Bronchial epithelial cell (primary cell): Measurements from ENCODE around the gene KPNA5. TPM values are rescaled to one million over a fixed set of nuclear protein-coding genes. Genes with fewer than 3 reads are reported as not detected.

ENCODE experiments used
- DNase-seq: peaks from one replicate; pipeline ENCODE4 v3.0.0-alpha.2; 2010; ENCODE audit warnings: low read depth
- FAIRE-seq: peaks from 2 replicates; lab custom pipeline; 2011; peaks lifted over from hg19 to GRCh38; lab: Jason Lieb, UNC
- H3K27me3 ChIP-seq: 2 replicates; pipeline ENCODE4 v1.5.1; 2011; ENCODE audit warnings: low read length; ENCODE audit not compliant: control insufficient read depth, insufficient read depth
- H3K36me3 ChIP-seq: 2 replicates; pipeline ENCODE4 v1.5.1; 2011; ENCODE audit warnings: low read length; ENCODE audit not compliant: control insufficient read depth, insufficient read depth
- H3K4me3 ChIP-seq: 2 replicates; pipeline ENCODE4 v1.5.1; 2011; ENCODE audit warnings: mild to moderate bottlenecking, low read depth, low read length, control low read depth
- CTCF ChIP-seq: IDR thresholded peaks from 2 replicates; pipeline ENCODE4 v1.5.1; 2011; ENCODE audit warnings: mild to moderate bottlenecking, moderate library complexity, low read length, control low read depth, inconsistent platforms; ENCODE audit not compliant: insufficient read depth, severe bottlenecking
- total RNA-seq: library from RNA; depleted of rRNA; stranded (reverse); fragments of >200 nt; gene quantifications from 2 replicates; pipeline ENCODE4 v1.2.1, GENCODE V29; 2014

Gene KPNA5
- total RNA-seq, 1 donor from 2014 or later = 3.2 TPM

GRCh38 chr6:116764629-116764960 lies 83.6 kb downstream of the KPNA5 start:
- no peak for TF ChIP-seq CTCF
- FAIRE-seq = no peak
- Histone ChIP-seq H3K27me3 (peaks cover 13% of the 10 kb centered on the region), H3K4me3 (peak overlapping the region; percentile 28), H3K36me3 (no peaks in the 10 kb centered on the region)
- DNase-seq = no peak

DNA sequence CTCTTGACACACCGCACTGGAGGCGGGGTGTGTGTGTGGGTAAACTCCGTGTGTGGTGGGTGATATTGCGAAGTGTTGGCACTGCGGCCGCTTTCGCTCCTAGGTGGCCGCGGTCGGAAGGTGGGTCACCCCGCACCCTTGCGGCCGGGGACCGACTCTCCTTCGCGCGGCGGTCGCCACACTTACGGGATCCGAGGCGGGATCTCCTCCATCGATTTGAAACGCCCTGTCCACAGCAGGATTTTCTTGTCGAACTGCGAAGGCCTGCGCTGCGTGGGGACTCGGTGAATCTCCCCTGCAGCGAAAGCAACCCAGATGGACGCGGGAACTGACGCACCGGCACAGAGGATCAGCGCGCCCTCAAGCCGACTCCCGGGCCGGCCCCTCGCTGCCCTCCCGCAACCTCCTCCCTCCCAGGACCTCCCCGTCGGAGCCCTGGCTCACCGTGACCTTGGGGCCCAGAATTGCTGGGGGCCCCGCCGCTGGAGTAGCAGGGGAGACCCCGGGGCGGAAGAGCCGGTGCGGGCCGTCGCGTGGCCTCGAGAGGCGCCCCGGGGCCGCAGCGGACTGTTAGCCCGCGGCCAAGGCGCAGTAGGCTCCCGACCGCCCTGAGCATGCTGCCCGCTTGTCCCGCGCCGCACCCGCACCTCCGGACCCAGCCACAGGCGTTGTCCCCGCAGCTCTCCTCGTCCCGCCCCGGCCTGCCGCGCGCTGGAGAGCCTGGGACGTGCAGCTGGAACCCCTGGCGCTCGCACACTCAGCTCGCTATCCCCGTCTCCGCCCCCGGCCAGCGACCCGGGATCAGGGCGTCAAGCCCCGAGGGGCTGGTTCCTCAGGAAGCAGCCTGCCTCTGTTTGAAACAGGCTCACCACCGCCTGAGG lies 84.2 kb downstream of the KPNA5 start, which contains the start of gene FAM162B:
FAM162B (minus strand) TSS at position 759 of the 881 bp plus-strand sequence; CDS start at position 616, 143 bp downstream.
- TF ChIP-seq CTCF = no peak
- DNase-seq (no peak), FAIRE-seq (no peak)
- Histone ChIP-seq H3K27me3 (peaks cover 13% of the 10 kb centered on the region), H3K36me3 (no peaks in the 10 kb centered on the region), H3K4me3 (peak within 1 kb of the TSS; percentile 28)

DNA sequence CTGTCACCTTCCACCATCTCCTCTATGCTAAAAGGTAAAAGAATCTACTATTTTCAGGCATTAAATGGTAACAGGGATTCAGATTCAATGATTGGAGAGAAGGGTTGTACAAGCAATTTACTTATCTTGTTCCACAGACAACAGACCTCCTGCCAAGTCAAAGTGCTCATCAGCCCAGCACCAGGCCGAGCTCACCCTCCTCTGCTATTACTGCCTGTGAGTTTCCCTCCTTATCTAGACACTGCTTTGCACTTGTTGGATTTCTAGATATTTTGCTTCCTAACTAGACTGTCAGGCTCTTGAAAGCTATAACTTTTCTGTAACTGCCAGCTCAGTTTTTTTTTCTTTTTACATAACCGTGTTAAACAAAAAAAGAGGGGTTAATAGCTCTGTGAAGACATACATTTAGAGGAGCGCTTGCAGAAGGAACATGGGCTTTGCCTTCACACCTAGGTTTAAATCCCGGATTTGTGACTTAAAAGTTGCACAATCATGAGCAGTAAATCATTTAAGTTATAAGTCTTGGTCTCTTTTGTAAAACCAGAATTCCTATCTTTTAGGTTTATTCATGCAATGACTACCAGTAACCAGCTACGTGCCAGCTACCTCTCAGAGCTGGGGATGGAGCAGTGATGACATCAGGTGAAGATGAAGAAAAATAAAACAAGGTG lies 85.6 kb downstream of the KPNA5 start:
- peaks cover 13% of the 10 kb centered on the region for H3K27me3 ChIP-seq
- FAIRE-seq = no peak
- no peak for TF ChIP-seq CTCF
- H3K36me3 ChIP-seq = no peaks in the 10 kb centered on the region
- DNase-seq = no peak
- no peak overlapping the region for H3K4me3 ChIP-seq

- DNase-seq (no peak), FAIRE-seq (no peak)
- H3K4me3 ChIP-seq = no peak overlapping the region
- TF ChIP-seq CTCF = no peak
- H3K36me3 ChIP-seq = no peaks in the 10 kb centered on the region
- H3K27me3 ChIP-seq = peaks cover 13% of the 10 kb centered on the region
These were observed 86.7 kb downstream of the KPNA5 start for GRCh38 chr6:116767715-116768114.

- Histone ChIP-seq H3K27me3 (no peaks in the 10 kb centered on the region), H3K4me3 (no peak overlapping the region), H3K36me3 (no peaks in the 10 kb centered on the region)
- TF ChIP-seq CTCF = no peak
- FAIRE-seq (no peak), DNase-seq (no peak)
These were observed 91.4 kb downstream of the KPNA5 start for GRCh38 chr6:116772450-116772849.
